GM12878 (cell line): ENCODE measurements around the gene SAC3D1. TPM values are rescaled to one million over a fixed set of nuclear protein-coding genes. Genes with fewer than 3 reads are reported as not detected.

Experiments used
- ATAC-seq: fragments of 200-7000 bp; cut with Tn5 transposase; 3 replicates; pipeline ENCODE4 v1.9.1; 2020; ENCODE audit warnings: mild to moderate bottlenecking, moderate library complexity
- BruUV-seq: library from RNA; stranded (reverse); fragments of 400-500 nt; replicated peaks from 2 replicates; lab custom pipeline; 2021; lab: Mats Ljungman, UMichigan
- CTCF ChIA-PET: fragments of 300-600 bp; sonication (Branson Sonifier 250); formaldehyde crosslinking; extraction: SDS; loops from one replicate; lab custom pipeline; 2021; ENCODE audit warnings: inconsistent platforms; lab: Yijun Ruan, JAX
- POLR2A ChIA-PET: fragments of 350-600 bp; formaldehyde crosslinking; extraction: SDS; loops from one replicate; lab custom pipeline; 2021; ENCODE audit warnings: inconsistent platforms; lab: Charles Lee
- RAD21 ChIA-PET: fragments of 300-600 bp; sonication (Branson Sonifier 250); formaldehyde crosslinking; loops from one replicate; lab custom pipeline; 2023; ENCODE audit warnings: antibody characterized with exemption; ENCODE audit not compliant: unreplicated experiment; lab: Charles Lee
- SMC1A ChIA-PET: fragments of 300-600 bp; sonication (Branson Sonifier 250); formaldehyde crosslinking; loops from one replicate; lab custom pipeline; 2023; ENCODE audit not compliant: unreplicated experiment, uncharacterized antibody; lab: Charles Lee
- DNase-seq: peaks from one replicate; pipeline ENCODE4 v3.0.0-alpha.2; 2011; ENCODE audit warnings: low read depth, low spot score
- FAIRE-seq: peaks from 3 replicates; lab custom pipeline; 2011; peaks lifted over from hg19 to GRCh38; lab: Jason Lieb, UNC
- H2AFZ ChIP-seq: 2 replicates; pipeline ENCODE4 v1.6.0; 2011; ENCODE audit warnings: low read depth, low read length, control low read depth; ENCODE audit not compliant: control insufficient read depth
- H3K27ac ChIP-seq: 2 replicates; pipeline ENCODE4 v1.5.1; 2011; ENCODE audit warnings: control low read depth; ENCODE audit not compliant: control insufficient read depth, insufficient read depth
- H3K27me3 ChIP-seq, 2 experiments: replicated peaks in 1 of 2; 2 replicates each; pipeline versions ENCODE4 v1.6.0 to v1.6.1; 2011; ENCODE audit warnings: low read length in 1 of 2; ENCODE audit not compliant: control insufficient read depth in 2 of 2, insufficient read depth in 2 of 2
- H3K36me3 ChIP-seq, 2 experiments: 2 replicates each; pipeline ENCODE4 v1.5.1; 2011; ENCODE audit warnings: low read length in 1 of 2; ENCODE audit not compliant: control insufficient read depth in 2 of 2, insufficient read depth in 2 of 2
- H3K4me1 ChIP-seq: 2 replicates; pipeline ENCODE4 v1.6.1; 2011; ENCODE audit warnings: mild to moderate bottlenecking, low read length, moderate library complexity, mixed read lengths; ENCODE audit not compliant: control insufficient read depth, insufficient read depth
- H3K4me2 ChIP-seq: 2 replicates; pipeline ENCODE4 v1.6.0; 2011; ENCODE audit warnings: control low read depth; ENCODE audit not compliant: control insufficient read depth, insufficient read depth
- H3K4me3 ChIP-seq: fragments of 200-600 bp; sonication (generic); 2 replicates; pipeline ENCODE4 v1.5.1; 2016
- H3K79me2 ChIP-seq: 2 replicates; pipeline ENCODE4 v1.6.0; 2011; ENCODE audit warnings: low read length; ENCODE audit not compliant: control insufficient read depth, insufficient read depth
- H3K9ac ChIP-seq: 2 replicates; pipeline ENCODE4 v1.8.0; 2011; ENCODE audit warnings: low read length, control low read depth, mixed read lengths; ENCODE audit not compliant: control insufficient read depth, insufficient read depth
- H3K9me3 ChIP-seq: replicated peaks from 3 replicates; pipeline ENCODE4 v1.5.1; 2011; ENCODE audit warnings: mild to moderate bottlenecking, low read length; ENCODE audit not compliant: control insufficient read depth, insufficient read depth
- H4K20me1 ChIP-seq: 2 replicates; pipeline ENCODE4 v1.6.0; 2011; ENCODE audit not compliant: control insufficient read depth, insufficient read depth
- FOXM1 ChIP-seq: IDR thresholded peaks from 2 replicates; pipeline ENCODE4 v1.6.1; 2012; ENCODE audit warnings: low read depth, mild to moderate bottlenecking, inconsistent platforms, low read length, moderate library complexity
- PAX5 ChIP-seq: IDR thresholded peaks from 2 replicates; pipeline ENCODE4 v1.6.1; 2011; ENCODE audit warnings: low read depth, low read length, borderline replicate concordance
- PML ChIP-seq: IDR thresholded peaks from 2 replicates; pipeline ENCODE4 v1.6.1; 2012; ENCODE audit warnings: low read length, inconsistent platforms
- RAD51 ChIP-seq: fragments of 450-650 bp; IDR thresholded peaks from 2 replicates; pipeline ENCODE4 v1.6.1; 2016; ENCODE audit warnings: moderate library complexity, mild to moderate bottlenecking, inconsistent platforms
- SPI1 ChIP-seq: IDR thresholded peaks from 2 replicates; pipeline ENCODE4 v1.6.1; 2011; ENCODE audit warnings: low read depth, mild to moderate bottlenecking, low read length, moderate library complexity, borderline replicate concordance; ENCODE audit not compliant: insufficient read depth
- ZNF207 ChIP-seq: fragments of 450-650 bp; IDR thresholded peaks from 2 replicates; pipeline ENCODE4 v1.6.1; 2014; ENCODE audit warnings: antibody characterized with exemption, mild to moderate bottlenecking, borderline replicate concordance
- WGBS: methylation state at CpG from one replicate; pipeline ENCODE4 v1.1.6; 2016; ENCODE audit warnings: low lambda C conversion rate; ENCODE audit not compliant: insufficient replicate concordance, insufficient coverage; ENCODE audit errors: missing lambda C conversion rate; 5-methylcytosine and 5-hydroxymethylcytosine counted together
- in situ Hi-C: fragments of 300-500 bp; cut with MboI; formaldehyde crosslinking; loops from 9 replicates; pipeline ENCODE4 v1.14.3; 2018; ENCODE audit warnings: mixed read lengths
- intact Hi-C: fragments of 100-400 bp; cut with micrococcal nuclease; formaldehyde crosslinking; loops from one replicate; pipeline ENCODE4 v1.14.2; 2022; ENCODE audit not compliant: unreplicated experiment
- polyA plus RNA-seq, 11 experiments: library from polyadenylated mRNA; depleted of rRNA in 4 of 11; unstranded in 6 of 11; stranded (reverse) in 5 of 11; fragments of >200 nt; fragmentation: Nextera tagmentation in 4 of 11; fragmentation: Illumina TruSeq in 1 of 11; extraction: Ambion mirVana in 4 of 11; extraction: Trizol in 1 of 11; gene quantifications; 1 replicate in 1 of 11; 2 replicates in 10 of 11; pipeline versions ENCODE4 v1.2.1 to v1.2.3, GENCODE V29; 2011 to 2016; ENCODE audit warnings: inconsistent platforms in 2 of 11, missing spikeins in 2 of 11, low read depth in 1 of 11
- total RNA-seq, 4 experiments: library from RNA; depleted of rRNA in 3 of 4; stranded (reverse); fragments of >200 nt in 3 of 4; fragmentation: Illumina TruSeq in 1 of 4; extraction: Trizol in 1 of 4; gene quantifications; 2 replicates each; pipeline versions ENCODE4 v1.2.1 to v1.2.3, GENCODE V29; 2013 to 2021

The SAC3D1 gene
- total and polyA plus RNA-seq, 10 of the 15 experiments (the other 5 are each of a cell fraction or from before 2014, with no cell fraction given), result 0.16 to 44.6 (median 12.1) TPM

GRCh38 chr11:64998690-64999431 lies 42.1 kb upstream of the SAC3D1 start:
- Histone ChIP-seq H4K20me1 (no peaks in the 10 kb centered on the region), H3K27me3 (no peaks in the 10 kb centered on the region; a peak in 1 of 4 replicates), H2AFZ (no peak overlapping the region), H3K4me3 (no peak overlapping the region), H3K4me1 (peaks cover 8% of the 10 kb centered on the region), H3K9me3 (no peaks in the 10 kb centered on the region), H3K79me2 (no peaks in the 10 kb centered on the region), H3K9ac (no peak overlapping the region), H3K4me2 (no peak overlapping the region), H3K36me3 (no peaks in the 10 kb centered on the region), H3K27ac (no peak overlapping the region)
- intact Hi-C loops (no loop called here), in situ Hi-C loops (no loop called here)
- SMC1A ChIA-PET, result interaction anchor here (1.3 kb wide), 1 partner anchor 13 kb away, joined by 4 read pairs; no protein-coding TSS in a partner anchor
- CTCF ChIA-PET, result interaction anchor here (1.0 to 3.9 kb wide), 4 partner anchors 15 to 150 kb away, joined by 3 to 20 read pairs (median 4); partner anchors contain the start of gene ARL2
- no peak for TF ChIP-seq PAX5
- TF ChIP-seq RAD51, result no peak
- no peak for TF ChIP-seq FOXM1
- 37% methylated on average over 9 of the region's 9 CpGs for WGBS
- FAIRE-seq (no peak), ATAC-seq (no peak), DNase-seq (no peak)
- RAD21 ChIA-PET, result interaction anchor here (3.0 kb wide), 1 partner anchor 150 kb away, joined by 19 read pairs; no protein-coding TSS in a partner anchor
- POLR2A ChIA-PET, result interaction anchor here (0.7 to 1.9 kb wide), 3 partner anchors 114 to 143 kb away, joined by 3 to 5 read pairs (median 3); partner anchors contain the start of genes FAU and MRPL49
- BruUV-seq, result no TSS peak

- Histone ChIP-seq H3K4me1 (peaks cover 8% of the 10 kb centered on the region), H2AFZ (no peak overlapping the region), H3K4me3 (no peak overlapping the region), H3K27ac (no peak overlapping the region), H3K9me3 (no peaks in the 10 kb centered on the region), H3K9ac (no peak overlapping the region), H3K79me2 (no peaks in the 10 kb centered on the region), H3K27me3 (no peaks in the 10 kb centered on the region), H4K20me1 (no peaks in the 10 kb centered on the region), H3K4me2 (no peak overlapping the region), H3K36me3 (no peaks in the 10 kb centered on the region)
- in situ Hi-C loops, result no loop called here
- TF ChIP-seq PML (no peak), ZNF207 (no peak), SPI1 (no peak)
- WGBS, result 17% methylated on average over 1 of the region's 1 CpG
- no peak for FAIRE-seq
- ChIA-PET RAD21 (no interaction called here), CTCF (interaction anchor here (1.0 to 3.9 kb wide), 2 partner anchors 14 to 82 kb away, joined by 3 to 20 read pairs; partner anchors contain the start of gene ARL2), SMC1A (interaction anchor here (0.6 to 1.3 kb wide), 2 partner anchors 12 to 705 kb away, joined by 3 to 4 read pairs; no protein-coding TSS in a partner anchor), POLR2A (no interaction called here)
- intact Hi-C loops, result no loop called here
- ATAC-seq, result no peak
- DNase-seq, result no peak
- BruUV-seq, result no TSS peak
These were observed 41.5 kb upstream of the SAC3D1 start for GRCh38 chr11:64999478-64999877.
